ENCODE measurements around the gene GAPDH.

Gene GAPDH

DNA sequence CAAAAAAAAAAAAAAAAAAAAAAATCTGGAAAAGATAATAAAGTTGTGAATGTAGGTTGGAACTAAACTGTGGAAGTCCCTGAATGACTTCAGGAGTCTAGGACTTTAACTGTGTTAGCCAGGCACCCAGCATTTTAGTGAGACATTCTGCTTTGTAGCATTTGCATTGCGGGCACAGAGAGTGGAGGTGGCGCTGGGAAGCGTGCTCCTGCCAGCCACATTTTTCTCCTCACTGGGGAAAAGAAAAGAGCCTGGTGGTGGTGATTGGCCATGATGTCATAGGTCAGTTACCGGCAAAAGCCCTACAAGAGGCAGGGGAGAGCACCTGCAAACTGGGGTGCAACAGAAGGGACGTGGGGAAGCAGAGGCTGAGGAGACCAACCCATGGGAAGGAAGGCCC, 9.7 kb upstream of the GAPDH start:
- H3K4me1 ChIP-seq (ENCODE audit: control insufficient read depth, insufficient read depth, low read depth, low read length): no peaks in the 10 kb centered on the region
- WGBS: 98% methylated on average over 5 of the region's 5 CpGs
- no peak overlapping the region for H3K27ac ChIP-seq (ENCODE audit: low read length, poor library complexity, severe bottlenecking)
- H2AFZ ChIP-seq (ENCODE audit: low read depth, low read length): no peak overlapping the region
- H2BK12ac ChIP-seq (ENCODE audit: low read length in 2 of 2): no peak overlapping the region
- no peak overlapping the region for H4K91ac ChIP-seq (ENCODE audit: low read length)
- peaks cover 29% of the 10 kb centered on the region for H3K79me1 ChIP-seq (replicated peaks; ENCODE audit: low read length, poor library complexity, severe bottlenecking)
- H3K4me3 ChIP-seq (ENCODE audit: insufficient read depth in 1 of 2, low read depth in 1 of 2, low read length in 2 of 2): no peak overlapping the region
- no peak overlapping the region for H3K23ac ChIP-seq (ENCODE audit: low read length in 2 of 2)
- H3K9ac ChIP-seq (ENCODE audit: low read length): no peak overlapping the region
- no peak overlapping the region for H3K4me2 ChIP-seq (ENCODE audit: low read length, poor library complexity, severe bottlenecking)
- no peak for DNase-seq
- no peaks in the 10 kb centered on the region for H3K9me3 ChIP-seq (ENCODE audit: control insufficient read depth, low read length)
- no peak overlapping the region for H2BK15ac ChIP-seq (ENCODE audit: low read depth, poor library complexity, severe bottlenecking)
- no peak overlapping the region for H3K14ac ChIP-seq (ENCODE audit: low read length in 2 of 2)
- H2AK5ac ChIP-seq (ENCODE audit: low read length, severe bottlenecking): no peak overlapping the region
- no peak overlapping the region for H2BK120ac ChIP-seq (ENCODE audit: low read depth, low read length)
- no peak overlapping the region for H4K8ac ChIP-seq (ENCODE audit: low read length)
- H3K18ac ChIP-seq (ENCODE audit: low read depth in 1 of 2, low read length in 2 of 2): no peak overlapping the region
- no peaks in the 10 kb centered on the region for H3K27me3 ChIP-seq (ENCODE audit: control insufficient read depth in 1 of 2, insufficient read depth in 1 of 2, low read length in 2 of 2)
- no peak overlapping the region for H3K4ac ChIP-seq (ENCODE audit: low read depth in 1 of 2, low read length in 2 of 2)
- H3K36me3 ChIP-seq (ENCODE audit: control insufficient read depth in 1 of 2, insufficient read depth in 2 of 2, low read depth in 1 of 2, low read length in 2 of 2): peaks cover 77 to 94% of the 10 kb centered on the region in 2 experiments
- no peak overlapping the region for H2BK5ac ChIP-seq (ENCODE audit: low read depth, low read length, poor library complexity, severe bottlenecking)

GRCh38 chr12:6526201-6526600, 8.1 kb upstream of the GAPDH start:
- no peaks in the 10 kb centered on the region for H3K27me3 ChIP-seq (ENCODE audit: control insufficient read depth in 1 of 2, insufficient read depth in 1 of 2, low read length in 2 of 2)

DNA sequence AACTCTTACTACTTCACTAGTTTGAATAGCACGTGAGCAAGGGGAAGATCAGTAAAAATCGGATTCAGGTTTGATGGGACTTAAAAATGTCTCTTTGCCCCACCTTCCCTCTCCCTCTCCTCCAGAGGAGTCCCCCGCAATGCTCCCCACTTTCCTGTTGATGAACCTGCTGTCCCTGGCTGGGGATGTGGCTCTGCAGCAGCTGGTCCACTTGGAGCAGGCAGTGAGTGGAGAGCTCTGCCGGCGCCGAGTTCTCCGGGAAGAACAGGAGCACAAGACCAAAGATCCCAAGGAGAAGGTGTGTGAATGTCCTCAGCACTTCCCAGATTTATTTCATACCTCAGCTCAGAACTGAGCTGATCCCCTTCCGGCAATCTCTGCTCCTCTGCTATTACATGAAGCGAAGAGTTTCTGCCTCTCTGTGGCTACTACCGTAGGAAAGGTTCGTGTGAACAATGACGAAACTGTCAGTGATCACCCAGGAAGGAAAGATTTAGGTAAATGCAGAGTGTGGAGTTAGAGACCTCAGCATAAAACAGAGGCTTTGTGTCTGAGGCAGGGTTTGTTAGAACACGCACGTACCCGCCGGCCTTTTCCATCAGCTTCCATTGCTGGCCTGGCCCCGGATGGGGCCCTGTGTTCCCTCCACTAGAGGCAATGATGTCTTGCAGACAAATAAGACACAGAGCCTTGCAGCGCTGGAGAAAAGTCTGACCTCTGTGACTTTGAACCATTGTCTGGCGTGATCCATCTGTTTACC, 7.4 kb upstream of the GAPDH start:
- no peak for DNase-seq
- Histone ChIP-seq H2BK120ac (ENCODE audit: low read depth, low read length) (no peak overlapping the region), H2BK12ac (ENCODE audit: low read length in 2 of 2) (no peak overlapping the region), H3K4me3 (ENCODE audit: insufficient read depth in 1 of 2, low read depth in 1 of 2, low read length in 2 of 2) (no peak overlapping the region), H2AK5ac (ENCODE audit: low read length, severe bottlenecking) (no peak overlapping the region), H3K4me1 (ENCODE audit: control insufficient read depth, insufficient read depth, low read depth, low read length) (peaks cover 3% of the 10 kb centered on the region), H4K91ac (ENCODE audit: low read length) (no peak overlapping the region), H3K27me3 (ENCODE audit: control insufficient read depth in 1 of 2, insufficient read depth in 1 of 2, low read length in 2 of 2) (no peaks in the 10 kb centered on the region), H3K9ac (ENCODE audit: low read length) (no peak overlapping the region), H3K4ac (ENCODE audit: low read depth in 1 of 2, low read length in 2 of 2) (no peak overlapping the region), H3K9me3 (ENCODE audit: control insufficient read depth, low read length) (no peaks in the 10 kb centered on the region), H3K18ac (ENCODE audit: low read depth in 1 of 2, low read length in 2 of 2) (no peak overlapping the region), H3K79me1 (replicated peaks; ENCODE audit: low read length, poor library complexity, severe bottlenecking) (peaks cover 27% of the 10 kb centered on the region), H3K36me3 (ENCODE audit: control insufficient read depth in 1 of 2, insufficient read depth in 2 of 2, low read depth in 1 of 2, low read length in 2 of 2) (peaks cover 72 to 92% of the 10 kb centered on the region in 2 experiments), H2BK5ac (ENCODE audit: low read depth, low read length, poor library complexity, severe bottlenecking) (no peak overlapping the region), H2AFZ (ENCODE audit: low read depth, low read length) (no peak overlapping the region), H3K27ac (ENCODE audit: low read length, poor library complexity, severe bottlenecking) (no peak overlapping the region), H3K23ac (ENCODE audit: low read length in 2 of 2) (no peak overlapping the region), H3K4me2 (ENCODE audit: low read length, poor library complexity, severe bottlenecking) (no peak overlapping the region), H4K8ac (ENCODE audit: low read length) (no peak overlapping the region), H3K14ac (ENCODE audit: low read length in 2 of 2) (no peak overlapping the region), H2BK15ac (ENCODE audit: low read depth, poor library complexity, severe bottlenecking) (no peak overlapping the region)
- 97% methylated on average over 19 of the region's 19 CpGs for WGBS

More at GRCh38 chr12:6526201-6526600, 8.1 kb upstream of the GAPDH start:
- no peak overlapping the region for H3K4ac ChIP-seq (ENCODE audit: low read depth in 1 of 2, low read length in 2 of 2)
- H2AK5ac ChIP-seq (ENCODE audit: low read length, severe bottlenecking): no peak overlapping the region
- no peak overlapping the region for H3K23ac ChIP-seq (ENCODE audit: low read length in 2 of 2)
- H4K8ac ChIP-seq (ENCODE audit: low read length): no peak overlapping the region
- no peak overlapping the region for H3K4me3 ChIP-seq (ENCODE audit: insufficient read depth in 1 of 2, low read depth in 1 of 2, low read length in 2 of 2)
- H3K9ac ChIP-seq (ENCODE audit: low read length): no peak overlapping the region
- no peak overlapping the region for H2BK12ac ChIP-seq (ENCODE audit: low read length in 2 of 2)
- no peak overlapping the region for H2AFZ ChIP-seq (ENCODE audit: low read depth, low read length)
- no peaks in the 10 kb centered on the region for H3K4me1 ChIP-seq (ENCODE audit: control insufficient read depth, insufficient read depth, low read depth, low read length)
- DNase-seq: no peak
- H3K36me3 ChIP-seq (ENCODE audit: control insufficient read depth in 1 of 2, insufficient read depth in 2 of 2, low read depth in 1 of 2, low read length in 2 of 2): peaks cover 78 to 98% of the 10 kb centered on the region in 2 experiments
- H2BK15ac ChIP-seq (ENCODE audit: low read depth, poor library complexity, severe bottlenecking): no peak overlapping the region
- H4K91ac ChIP-seq (ENCODE audit: low read length): no peak overlapping the region
- H3K18ac ChIP-seq (ENCODE audit: low read depth in 1 of 2, low read length in 2 of 2): no peak overlapping the region
- no peaks in the 10 kb centered on the region for H3K9me3 ChIP-seq (ENCODE audit: control insufficient read depth, low read length)
- H3K4me2 ChIP-seq (ENCODE audit: low read length, poor library complexity, severe bottlenecking): no peak overlapping the region
- H2BK120ac ChIP-seq (ENCODE audit: low read depth, low read length): no peak overlapping the region
- no peak overlapping the region for H2BK5ac ChIP-seq (ENCODE audit: low read depth, low read length, poor library complexity, severe bottlenecking)
- no peak overlapping the region for H3K14ac ChIP-seq (ENCODE audit: low read length in 2 of 2)
- 98% methylated on average over 7 of the region's 7 CpGs for WGBS
- peaks cover 31% of the 10 kb centered on the region for H3K79me1 ChIP-seq (replicated peaks; ENCODE audit: low read length, poor library complexity, severe bottlenecking)
- no peak overlapping the region for H3K27ac ChIP-seq (ENCODE audit: low read length, poor library complexity, severe bottlenecking)

- no peak overlapping the region for H2AK5ac ChIP-seq (ENCODE audit: low read length, severe bottlenecking)
- DNase-seq: no peak
- H2BK12ac ChIP-seq (ENCODE audit: low read length in 2 of 2): no peak overlapping the region
- H4K91ac ChIP-seq (ENCODE audit: low read length): no peak overlapping the region
- no peak overlapping the region for H2BK15ac ChIP-seq (ENCODE audit: low read depth, poor library complexity, severe bottlenecking)
- H3K79me1 ChIP-seq (replicated peaks; ENCODE audit: low read length, poor library complexity, severe bottlenecking): peaks cover 23% of the 10 kb centered on the region
- H3K9ac ChIP-seq (ENCODE audit: low read length): no peak overlapping the region
- no peak overlapping the region for H3K14ac ChIP-seq (ENCODE audit: low read length in 2 of 2)
- H3K18ac ChIP-seq (ENCODE audit: low read depth in 1 of 2, low read length in 2 of 2): no peak overlapping the region
- H3K27me3 ChIP-seq (ENCODE audit: control insufficient read depth in 1 of 2, insufficient read depth in 1 of 2, low read length in 2 of 2): no peaks in the 10 kb centered on the region
- H3K4me2 ChIP-seq (ENCODE audit: low read length, poor library complexity, severe bottlenecking): no peak overlapping the region
- no peak overlapping the region for H3K4ac ChIP-seq (ENCODE audit: low read depth in 1 of 2, low read length in 2 of 2)
- H2AFZ ChIP-seq (ENCODE audit: low read depth, low read length): no peak overlapping the region
- no peak overlapping the region for H2BK5ac ChIP-seq (ENCODE audit: low read depth, low read length, poor library complexity, severe bottlenecking)
- H3K23ac ChIP-seq (ENCODE audit: low read length in 2 of 2): no peak overlapping the region
- no peaks in the 10 kb centered on the region for H3K9me3 ChIP-seq (ENCODE audit: control insufficient read depth, low read length)
- WGBS: 94% methylated on average over 4 of the region's 4 CpGs
- H3K4me1 ChIP-seq (ENCODE audit: control insufficient read depth, insufficient read depth, low read depth, low read length): peaks cover 8% of the 10 kb centered on the region
- H2BK120ac ChIP-seq (ENCODE audit: low read depth, low read length): no peak overlapping the region
- H4K8ac ChIP-seq (ENCODE audit: low read length): no peak overlapping the region
- H3K27ac ChIP-seq (ENCODE audit: low read length, poor library complexity, severe bottlenecking): no peak overlapping the region
- H3K36me3 ChIP-seq (ENCODE audit: control insufficient read depth in 1 of 2, insufficient read depth in 2 of 2, low read depth in 1 of 2, low read length in 2 of 2): peaks cover 66 to 84% of the 10 kb centered on the region in 2 experiments
- no peak overlapping the region for H3K4me3 ChIP-seq (ENCODE audit: insufficient read depth in 1 of 2, low read depth in 1 of 2, low read length in 2 of 2)
These were observed 6.6 kb upstream of the GAPDH start for GRCh38 chr12:6527711-6528110.
